T-helper 2 cell (primary cell): ENCODE results near the gene DERL3.
"Not testable (repeated sequence)": the region's sequence is repeated elsewhere in the genome, so short reads cannot be mapped to it uniquely, and the experiment has no call there.

Source experiments
- DNase-seq, 5 experiments: peaks; one replicate each; pipeline versions ENCODE4 v3.0.0 to v3.0.0-alpha.2; 2012 to 2022
- total RNA-seq, 2 donors: gene quantifications; one replicate each; lab custom pipeline; 2026; lab: John Stamatoyannopoulos, UW

The DERL3 gene
- 1.1 to 1.2 reads per million in 2 donors for total RNA-seq

DNA sequence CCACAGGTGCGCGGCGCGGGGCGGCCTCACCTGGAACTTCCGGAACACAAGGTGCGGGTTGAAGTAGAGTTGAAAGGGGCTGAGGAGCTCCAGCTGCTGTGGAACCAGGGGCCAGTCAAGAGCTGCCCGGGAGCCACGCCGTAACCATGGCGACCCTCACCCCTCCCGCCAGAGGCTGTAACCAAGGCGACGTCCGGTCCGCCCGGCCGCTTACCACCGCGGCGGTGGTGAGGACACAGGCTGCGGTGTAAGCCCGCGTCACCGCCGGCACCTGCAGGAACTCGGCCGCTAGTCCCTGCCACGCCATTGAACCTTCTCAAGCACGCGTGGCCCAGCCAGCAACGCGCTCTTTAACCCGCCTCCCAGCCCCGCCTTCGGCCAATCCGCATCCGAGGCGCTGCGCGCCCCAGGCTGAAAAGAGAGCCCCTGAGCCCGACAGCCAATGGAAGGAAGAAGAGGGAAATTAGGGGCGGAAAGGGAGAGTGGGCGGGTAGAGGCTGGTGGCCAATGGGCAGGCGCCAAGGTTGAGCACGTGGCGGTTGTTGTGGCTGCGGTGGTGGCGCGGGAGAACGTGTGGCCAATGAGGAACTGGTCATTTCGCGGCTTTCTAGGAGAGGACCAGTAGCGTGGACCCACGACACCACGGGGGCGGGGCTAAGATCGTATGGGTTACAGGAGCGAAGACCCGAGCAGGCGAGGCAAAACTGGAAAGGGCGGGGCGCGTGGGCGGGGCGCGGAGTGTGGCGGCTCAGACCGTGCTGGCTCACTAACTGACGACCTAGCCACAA lies at the start of gene DERL3:
Gene DERL3 (minus strand): TSS at position 326 of the 788 bp plus-strand sequence. CDS start 19 bp downstream, at position 307.
- DNase-seq, result peak; percentile 84 to 100 (median 94)

DNA sequence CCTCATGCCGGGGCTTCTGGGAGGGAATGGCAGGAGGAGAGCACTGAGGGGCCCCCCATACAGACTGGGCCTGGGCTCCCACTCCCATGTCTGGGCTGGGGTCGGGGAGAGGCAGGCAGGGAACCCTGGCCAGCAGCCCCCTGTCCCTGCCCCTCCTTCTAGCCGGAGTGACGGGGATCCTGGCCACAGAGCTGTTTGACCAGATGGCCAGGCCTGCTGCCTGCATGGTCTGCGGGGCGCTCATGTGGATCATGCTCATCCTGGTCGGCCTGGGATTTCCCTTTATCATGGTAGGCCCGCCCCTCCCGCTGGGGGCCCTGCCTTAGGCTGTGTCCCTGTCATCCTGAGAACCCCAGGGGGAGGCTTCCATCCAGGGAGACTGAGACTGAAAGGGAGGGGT lies 45.3 kb upstream of the DERL3 start:
- DNase-seq, result no peak

DNA sequence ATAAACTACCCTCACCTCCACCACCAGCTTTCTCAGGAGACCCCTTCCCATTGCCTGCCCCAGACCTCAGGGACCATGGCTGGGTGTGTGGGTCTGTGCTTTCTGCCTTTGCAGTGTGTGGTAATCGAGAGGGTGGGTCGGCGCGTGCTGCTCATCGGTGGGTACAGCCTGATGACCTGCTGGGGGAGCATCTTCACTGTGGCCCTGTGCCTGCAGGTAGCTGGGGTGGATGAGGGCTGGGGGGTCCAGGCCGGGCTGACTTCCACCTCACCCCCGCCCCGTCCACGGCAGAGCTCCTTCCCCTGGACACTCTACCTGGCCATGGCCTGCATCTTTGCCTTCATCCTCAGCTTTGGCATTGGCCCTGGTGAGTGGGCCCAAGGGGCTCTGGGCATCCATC lies 44.9 kb upstream of the DERL3 start:
- DNase-seq, result no peak

DNA sequence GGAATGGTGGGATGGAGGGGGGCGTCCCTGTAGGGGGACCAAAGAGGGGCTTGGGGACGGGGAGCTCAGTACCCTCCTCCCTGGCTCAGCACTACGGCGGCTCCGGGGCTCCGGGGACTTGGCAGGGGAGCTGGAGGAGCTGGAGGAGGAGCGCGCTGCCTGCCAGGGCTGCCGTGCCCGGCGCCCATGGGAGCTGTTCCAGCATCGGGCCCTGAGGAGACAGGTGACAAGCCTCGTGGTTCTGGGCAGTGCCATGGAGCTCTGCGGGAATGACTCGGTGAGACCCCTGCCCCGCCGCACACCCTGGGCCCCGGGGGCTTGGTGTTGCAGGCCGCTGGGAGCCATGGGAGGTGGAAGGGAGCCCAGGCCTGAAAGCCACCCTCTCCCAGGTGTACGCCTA lies 43.6 kb upstream of the DERL3 start:
- DNase-seq, result no peak

DNA sequence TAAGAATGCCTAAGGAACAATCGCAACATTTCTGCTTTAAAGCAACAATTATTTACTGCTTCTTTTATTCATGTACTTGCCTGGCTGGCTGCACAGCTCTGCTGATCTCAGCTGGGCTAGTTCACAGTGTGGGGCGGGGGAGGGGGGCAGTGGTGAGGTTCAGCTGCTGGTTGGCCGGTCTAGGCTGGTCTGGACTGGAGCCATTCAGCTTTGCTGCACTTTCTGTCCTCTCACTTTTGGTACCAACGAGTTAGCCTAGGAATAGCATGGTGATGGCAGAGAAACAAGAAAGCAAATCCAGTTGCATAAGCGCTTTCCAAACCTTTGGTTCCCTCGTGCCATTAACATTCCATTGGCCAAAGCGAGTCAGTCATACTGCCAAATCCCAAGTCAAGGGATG lies 39.4 kb upstream of the DERL3 start:
- no peak for DNase-seq

DNA sequence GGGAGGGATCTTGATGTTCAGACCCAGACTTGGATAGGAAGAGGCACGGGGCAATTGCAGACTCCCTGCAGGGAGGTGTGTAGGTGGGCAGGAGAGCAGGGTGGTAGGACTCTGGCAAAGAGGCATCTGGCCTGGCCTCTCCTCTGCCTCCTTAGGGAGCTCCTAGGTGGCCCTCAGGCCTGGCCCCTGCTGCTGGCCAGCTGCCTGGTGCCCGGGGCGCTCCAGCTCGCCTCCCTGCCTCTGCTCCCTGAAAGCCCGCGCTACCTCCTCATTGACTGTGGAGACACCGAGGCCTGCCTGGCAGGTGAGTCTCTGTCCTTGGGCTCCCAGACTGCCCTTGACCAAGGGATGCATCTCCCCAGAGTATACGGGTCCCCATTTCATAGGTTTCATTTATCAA lies 38.8 kb upstream of the DERL3 start:
- DNase-seq, result no peak

DNA sequence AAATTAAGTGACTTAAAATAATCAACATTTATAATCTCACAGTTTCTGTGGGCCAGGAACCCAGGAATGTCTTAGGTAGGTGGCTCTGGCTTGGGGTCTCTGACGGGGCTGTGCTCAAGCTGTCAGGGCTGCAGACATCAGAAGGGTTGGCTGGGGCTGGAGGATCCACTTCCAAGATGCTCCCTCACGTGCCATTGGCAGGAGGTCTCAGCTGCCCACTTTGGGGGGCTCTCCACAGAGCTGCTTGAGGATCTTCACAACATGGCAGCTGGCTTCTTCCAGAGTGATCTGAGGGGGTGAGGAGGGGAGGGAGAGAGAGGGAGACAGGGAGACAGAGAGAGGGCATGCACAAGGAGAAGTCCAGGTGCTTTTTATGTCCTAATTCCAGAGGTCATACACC lies 37.0 kb upstream of the DERL3 start:
- no peak for DNase-seq

DNA sequence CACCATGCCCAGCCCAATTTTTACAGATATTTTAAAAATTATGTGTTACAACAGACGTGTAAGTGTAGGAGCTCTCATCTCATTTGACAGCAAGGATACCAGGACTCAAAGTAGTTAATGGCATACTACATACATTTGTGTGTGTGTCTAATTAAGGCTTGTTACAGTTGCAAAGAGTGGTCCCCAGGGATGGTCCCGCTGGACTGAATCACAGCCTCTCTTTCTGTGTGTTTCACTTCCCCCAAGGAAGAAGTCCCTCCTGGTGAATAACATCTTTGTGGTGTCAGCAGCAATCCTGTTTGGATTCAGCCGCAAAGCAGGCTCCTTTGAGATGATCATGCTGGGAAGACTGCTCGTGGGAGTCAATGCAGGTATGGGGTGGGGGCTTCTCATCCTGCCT lies 36.1 kb upstream of the DERL3 start:
- no peak for DNase-seq

DNA sequence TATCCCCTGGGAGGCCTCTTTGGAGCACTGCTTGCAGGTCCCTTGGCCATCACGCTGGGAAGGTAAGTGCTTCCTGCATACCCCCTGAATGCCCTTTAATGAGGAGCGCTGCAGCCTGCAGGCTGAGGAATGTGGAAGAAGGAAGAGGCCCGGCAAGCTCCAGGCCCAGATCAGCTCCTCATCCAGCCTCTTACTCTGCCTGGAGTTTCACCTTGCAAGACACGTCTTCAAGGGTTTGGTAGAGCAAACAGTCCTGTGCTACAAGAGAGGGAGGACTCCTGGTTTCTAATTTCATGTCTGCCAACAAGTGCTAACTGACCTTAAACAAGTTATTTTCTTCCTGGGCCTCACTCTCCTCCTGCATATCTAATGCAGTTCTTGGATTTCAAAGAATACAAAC lies 29.8 kb upstream of the DERL3 start:
- no peak for DNase-seq

DNA sequence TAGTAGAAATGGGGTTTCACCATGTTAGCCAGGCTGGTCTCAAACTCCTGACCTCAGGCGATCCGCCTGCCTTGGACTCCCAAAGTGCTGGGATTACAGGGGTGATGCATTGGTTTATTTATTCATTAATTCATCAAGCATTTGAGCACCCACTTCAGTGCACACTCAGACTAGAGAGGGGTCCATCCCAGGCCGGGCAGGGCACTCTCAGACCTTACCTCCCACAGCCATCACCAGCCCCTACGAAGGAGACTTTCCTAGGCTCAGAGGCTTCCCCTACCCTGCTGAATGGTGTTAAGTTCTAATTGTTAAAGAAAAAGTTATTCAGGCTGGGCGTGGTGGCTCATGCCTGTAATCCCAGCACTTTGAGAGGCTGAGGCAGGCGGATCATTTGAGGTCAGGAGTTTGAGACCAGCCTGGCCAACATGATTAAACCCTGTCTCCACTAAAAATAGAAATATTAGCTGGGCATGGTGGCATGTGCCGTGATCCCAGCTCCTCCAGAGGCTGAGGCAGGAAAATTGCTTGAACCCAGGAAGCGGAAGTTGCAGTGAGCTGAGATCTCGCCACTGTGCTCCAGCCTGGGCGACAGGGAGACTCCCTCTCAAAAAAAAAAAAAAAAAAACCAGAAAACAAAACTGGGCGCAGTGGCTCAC lies 25.8 kb upstream of the DERL3 start:
- DNase-seq, result not testable (repeated sequence)

DNA sequence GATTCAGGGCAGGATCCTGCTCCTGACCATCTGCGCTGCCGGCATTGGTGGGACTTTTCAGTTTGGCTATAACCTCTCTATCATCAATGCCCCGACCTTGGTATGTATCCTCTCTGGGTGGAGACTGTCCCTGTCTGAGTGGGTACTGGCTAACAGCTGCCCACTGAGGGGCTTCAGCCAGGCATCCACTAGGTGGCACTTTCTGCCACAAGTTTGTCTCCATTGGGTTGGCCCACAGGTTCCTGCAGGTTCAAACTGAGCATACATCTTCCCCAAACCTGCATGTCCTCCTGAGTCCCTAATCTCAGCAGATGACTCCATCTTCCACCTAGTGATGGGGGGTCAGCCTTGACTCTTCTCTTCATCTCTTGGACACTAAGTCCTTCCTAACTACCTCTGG lies 23.3 kb upstream of the DERL3 start:
- DNase-seq, result peak in 1 of 5 experiments; percentile 69

DNA sequence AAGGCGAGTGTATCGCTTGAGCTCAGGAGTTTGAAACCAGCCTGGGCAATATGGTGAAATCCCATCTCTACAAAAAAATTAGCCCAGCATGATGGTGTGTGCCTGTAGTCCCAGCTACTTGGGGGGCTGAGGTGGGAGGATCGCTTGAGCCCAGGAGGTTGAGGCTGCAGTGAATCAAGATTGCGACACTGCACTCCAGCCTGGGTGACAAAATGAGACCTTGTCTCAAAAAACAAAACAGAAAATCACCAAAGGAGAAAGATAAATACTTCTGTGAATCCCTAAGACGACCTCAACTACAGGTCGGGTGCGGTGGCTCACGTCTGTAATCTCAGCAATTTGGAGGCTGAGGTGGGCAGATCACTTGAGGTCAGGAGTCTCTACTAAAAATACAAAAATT lies 21.4 kb upstream of the DERL3 start:
- not testable (repeated sequence) for DNase-seq

DNA sequence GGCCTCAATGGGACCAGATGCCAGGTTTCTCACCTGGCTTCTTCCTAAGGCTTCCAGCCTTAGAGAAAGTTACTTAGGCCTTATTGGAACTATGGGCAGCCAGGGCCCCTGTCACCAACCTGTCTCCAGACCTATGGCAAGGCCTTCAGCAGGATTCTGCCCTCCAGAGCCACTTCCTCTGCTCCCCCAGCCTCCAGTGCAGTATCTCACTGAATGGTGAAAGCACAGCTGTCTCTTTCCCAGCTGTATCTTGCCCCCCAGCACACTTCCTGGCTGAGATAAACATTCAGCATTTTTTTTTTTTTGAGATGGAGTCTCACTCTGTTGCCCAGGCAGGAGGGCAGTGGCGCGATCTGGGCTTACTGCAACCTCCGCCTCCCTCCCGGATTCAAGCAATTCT lies 20.4 kb upstream of the DERL3 start:
- no peak for DNase-seq

DNA sequence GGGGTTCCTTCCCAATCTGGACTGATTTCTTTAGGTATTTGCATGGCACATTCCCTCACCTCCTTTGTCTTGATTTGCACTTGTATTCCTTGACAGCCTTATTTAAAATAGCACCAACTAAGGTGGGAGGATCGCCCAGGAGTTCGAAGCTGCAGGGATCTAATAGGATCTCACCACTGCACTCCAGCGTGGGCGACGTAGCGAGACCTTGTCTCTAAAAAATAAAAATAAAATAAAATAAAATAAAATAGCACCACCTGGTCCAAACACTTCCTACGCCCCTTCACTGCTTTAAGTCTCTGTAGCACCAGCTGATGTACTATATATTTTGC lies 19.6 kb upstream of the DERL3 start:
- no peak for DNase-seq

DNA sequence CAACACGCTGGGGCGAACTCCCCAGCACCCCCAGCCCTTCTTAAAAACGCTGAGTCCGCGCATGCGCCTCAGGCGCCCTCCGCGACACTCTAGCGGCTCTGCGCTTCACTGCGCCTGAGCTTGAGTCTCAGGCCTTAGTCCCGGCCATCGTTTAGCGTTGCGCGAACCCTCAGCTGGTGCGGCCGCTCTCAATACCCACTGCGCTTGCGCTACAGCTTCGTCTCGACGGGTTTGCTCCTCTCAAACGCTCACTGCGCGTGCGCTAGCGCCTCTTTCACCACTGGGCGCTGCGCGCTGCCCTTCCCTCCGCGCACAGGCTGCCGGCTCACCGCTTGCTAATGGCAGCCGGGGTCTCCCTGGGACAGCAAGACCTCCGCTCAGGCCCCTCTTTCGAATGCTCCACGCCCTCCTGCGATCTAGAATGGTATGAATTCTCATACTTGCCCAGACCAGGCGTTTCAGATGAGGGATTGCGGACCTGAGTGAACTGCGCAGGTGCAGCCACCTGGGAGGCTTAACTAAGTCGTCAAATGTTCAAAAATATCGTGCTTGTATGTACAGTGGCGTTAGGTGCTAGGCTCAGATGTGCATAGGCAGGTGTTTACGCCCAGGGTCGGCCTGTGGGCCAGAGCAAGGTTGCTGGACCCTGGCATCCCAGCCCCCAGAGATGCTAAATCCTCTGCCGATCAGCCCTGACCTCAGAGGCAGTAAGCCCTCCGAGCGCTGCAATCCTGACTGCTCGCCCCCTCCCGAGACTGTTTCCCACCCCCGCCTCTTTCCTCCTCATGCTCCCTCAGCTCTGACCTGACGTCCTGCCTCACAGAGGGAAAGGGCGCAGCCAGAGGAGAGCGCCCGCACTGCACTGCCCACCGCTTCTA lies 19.0 kb upstream of the DERL3 start, which contains the start of gene SLC2A11:
Gene SLC2A11 (plus strand): TSS at position 270 of the 878 bp plus-strand sequence. CDS start 125 bp downstream, at position 395.
- peak; percentile 83 to 96 (median 90) for DNase-seq

DNA sequence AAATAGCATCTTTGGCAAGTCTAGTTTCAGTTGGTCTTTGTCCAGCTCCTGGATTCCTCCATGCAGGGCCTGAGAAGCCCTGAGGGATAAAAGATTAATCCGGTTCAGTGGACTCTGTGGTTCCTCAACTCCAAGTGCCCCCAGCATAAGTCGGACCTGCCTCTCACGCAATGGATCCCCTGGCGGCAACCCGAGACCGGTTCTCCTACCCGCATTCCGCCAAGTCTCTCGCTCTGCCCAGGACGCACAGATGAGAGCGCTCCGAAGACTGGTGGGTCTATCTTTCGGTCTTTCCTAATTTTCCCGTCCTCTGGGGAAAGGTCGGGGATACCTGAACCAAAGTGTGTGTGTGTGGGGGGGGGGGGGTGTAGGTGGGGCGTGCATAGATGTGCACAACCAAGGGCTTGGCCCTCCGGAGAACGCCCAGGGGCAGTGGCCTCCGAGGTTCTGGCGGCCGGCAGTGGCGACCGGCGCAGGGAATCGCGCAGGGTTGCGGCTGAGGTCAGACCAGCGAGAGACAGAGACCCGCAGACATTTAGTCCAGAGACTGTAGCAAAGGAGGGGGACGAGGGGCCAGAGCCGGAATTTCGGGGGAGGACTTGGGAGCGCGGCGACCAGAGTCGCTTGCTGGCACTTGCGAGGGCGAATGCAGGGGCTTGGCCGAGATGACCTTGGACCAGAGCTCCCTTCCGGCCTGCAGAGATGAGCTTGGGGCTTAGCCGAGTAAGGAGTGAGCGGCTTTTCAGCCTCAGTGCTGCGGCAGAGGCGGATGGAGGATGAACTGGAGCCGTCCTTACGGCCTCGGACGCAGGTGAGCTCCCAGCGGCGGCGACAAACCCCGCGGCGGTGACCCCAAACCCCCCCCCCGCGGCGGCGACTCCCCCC lies 18.2 kb upstream of the DERL3 start:
- DNase-seq, result no peak

DNA sequence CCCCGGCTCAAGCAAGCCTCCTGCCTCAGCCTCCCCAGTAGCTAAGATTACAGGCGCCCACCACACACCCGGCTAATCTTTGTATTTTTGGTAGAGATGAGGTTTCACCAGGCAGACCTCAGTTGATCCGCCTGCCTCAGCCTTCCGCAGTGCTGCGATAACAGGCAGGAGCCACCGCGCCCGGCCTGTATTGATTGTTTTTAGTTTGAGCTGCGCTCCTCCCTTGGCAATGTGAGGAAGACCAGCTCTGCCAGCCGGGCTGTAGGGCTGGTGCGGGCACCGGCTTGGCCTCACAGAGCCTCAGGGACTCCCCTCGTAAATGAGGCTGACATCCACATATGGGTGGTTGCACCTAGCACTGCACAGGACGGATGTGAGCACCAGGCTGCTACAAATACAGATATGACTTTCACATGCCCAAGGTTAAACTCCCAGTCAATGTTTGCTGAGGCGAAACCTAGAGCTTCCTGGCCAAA lies 11.4 kb upstream of the DERL3 start:
- no peak for DNase-seq

DNA sequence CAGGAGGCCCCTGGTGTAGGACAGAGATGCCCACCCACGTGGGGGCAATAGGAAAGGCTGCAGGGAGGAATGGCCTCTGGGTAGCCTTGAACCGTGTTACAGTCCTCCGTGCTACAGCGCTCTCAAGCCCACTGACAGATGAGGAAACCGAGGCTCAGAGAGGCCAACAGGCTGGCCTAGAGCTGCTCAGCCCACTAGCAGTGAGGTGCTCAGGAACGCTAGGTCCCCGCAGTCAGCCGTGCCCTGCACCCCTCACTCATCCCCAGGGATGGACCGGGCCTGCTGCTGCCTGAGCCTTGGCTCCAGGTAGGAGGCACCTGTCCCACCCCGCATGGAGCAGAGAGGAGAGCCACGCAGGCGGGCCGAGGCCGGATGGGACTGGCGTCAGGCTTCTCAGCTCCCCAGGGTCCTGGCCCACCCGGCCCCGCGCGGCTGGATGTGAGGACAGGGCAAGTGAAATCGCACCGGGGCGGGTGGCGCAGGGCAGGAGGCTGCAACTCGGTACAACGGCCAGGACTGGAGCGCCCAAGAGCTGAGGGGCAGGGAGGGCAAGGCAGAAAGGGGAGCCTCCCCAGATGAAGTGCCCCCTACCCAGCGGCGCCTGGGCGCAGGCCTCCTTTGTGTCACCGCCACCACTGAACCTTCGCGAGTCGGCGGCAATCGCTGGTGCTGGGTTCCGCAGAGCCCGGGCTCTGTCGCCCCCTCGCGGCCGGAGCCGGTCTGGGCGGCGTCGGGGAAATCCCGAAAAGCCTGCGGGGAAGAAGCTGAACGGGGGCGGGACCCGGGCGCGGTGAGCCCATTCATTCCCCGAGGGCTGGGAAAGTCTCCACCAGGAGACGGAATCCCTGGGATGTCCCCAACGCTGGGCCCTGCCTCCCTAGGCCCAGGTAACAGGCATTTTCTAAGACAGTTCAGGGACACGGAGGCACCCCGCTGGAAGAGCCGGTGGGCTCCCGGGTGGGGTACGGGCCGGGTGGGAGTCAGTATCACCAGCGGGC lies 10.5 kb upstream of the DERL3 start:
- peak; percentile 69 to 80 (median 78) for DNase-seq

DNA sequence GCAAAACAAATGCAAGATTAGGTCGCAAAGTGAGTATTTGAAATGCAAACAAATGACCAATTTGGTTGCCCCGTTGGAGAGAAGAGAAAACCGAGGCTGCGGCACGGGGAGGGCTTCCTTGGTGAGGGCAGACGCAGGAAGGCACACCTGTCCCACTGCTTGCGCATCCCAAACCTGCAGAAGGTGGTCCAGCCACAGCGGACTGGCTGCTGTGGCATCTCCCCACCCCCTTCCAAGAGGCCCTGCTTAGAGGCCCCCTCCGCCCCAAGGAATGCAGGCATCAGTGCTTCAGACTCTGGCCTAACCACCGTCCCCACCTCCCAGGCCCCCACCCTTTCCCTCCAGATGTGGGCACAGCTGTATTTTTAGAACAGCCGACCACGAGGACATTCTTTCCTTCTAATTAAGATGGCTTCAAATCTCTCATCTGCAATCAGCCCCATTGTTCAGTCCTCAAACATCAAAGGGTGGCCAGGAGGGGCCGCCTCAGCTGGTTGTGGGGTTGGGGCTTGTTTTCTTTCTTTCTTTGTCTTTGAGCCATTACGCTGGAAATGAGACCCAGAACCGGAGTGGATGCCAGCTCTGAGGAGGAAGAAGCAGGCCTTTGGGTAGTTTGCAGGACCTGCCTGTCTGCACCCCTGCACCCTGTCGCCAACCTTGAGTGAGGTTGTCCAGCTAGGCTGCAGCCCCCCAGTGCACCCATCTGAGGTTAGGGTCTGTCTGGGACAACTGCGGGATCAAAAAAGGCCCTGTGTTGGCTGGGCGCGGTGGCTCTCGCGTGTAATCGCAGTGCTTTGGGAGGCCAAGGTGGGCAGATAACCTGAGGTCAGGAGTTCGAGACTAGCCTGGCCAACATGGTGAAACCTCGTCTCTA lies 9.4 kb upstream of the DERL3 start:
- no peak for DNase-seq
